Measurements from ENCODE around the gene SLC40A1.

Gene SLC40A1

GRCh38 chr2:189592353-189592984 lies 11.9 kb upstream of the SLC40A1 start:
- Histone ChIP-seq H3K9me3 (ENCODE audit: low read depth, low read length) (no peaks in the 10 kb centered on the region), H3K9ac (ENCODE audit: insufficient read length) (no peak overlapping the region), H3K4me3 (no peak overlapping the region), H3K36me3 (ENCODE audit: insufficient read depth, low read length) (no peaks in the 10 kb centered on the region), H3K27ac (no peak overlapping the region)
- DNase-seq (ENCODE audit: low read depth, low spot score): no peak
- no peak for TF ChIP-seq EZH2 (IDR thresholded peaks at IDR 0.05)
- TF ChIP-seq POLR2AphosphoS5 (IDR thresholded peaks at IDR 0.05; ENCODE audit: borderline replicate concordance, low read depth, low read length): no peak
- TF ChIP-seq FOXP2 (optimal IDR thresholded peaks at IDR 0.05; ENCODE audit: control extremely low read depth, extremely low read length, insufficient read depth): no peak

GRCh38 chr2:189587780-189588179 lies 7.2 kb upstream of the SLC40A1 start:
- Histone ChIP-seq H3K27ac (no peak overlapping the region), H3K9ac (ENCODE audit: insufficient read length) (no peak overlapping the region), H3K4me3 (no peak overlapping the region), H3K36me3 (ENCODE audit: insufficient read depth, low read length) (no peaks in the 10 kb centered on the region), H3K9me3 (ENCODE audit: low read depth, low read length) (no peaks in the 10 kb centered on the region)
- TF ChIP-seq POLR2AphosphoS5 (IDR thresholded peaks at IDR 0.05; ENCODE audit: borderline replicate concordance, low read depth, low read length) (no peak), EZH2 (IDR thresholded peaks at IDR 0.05) (no peak), FOXP2 (optimal IDR thresholded peaks at IDR 0.05; ENCODE audit: control extremely low read depth, extremely low read length, insufficient read depth) (no peak)
- DNase-seq (ENCODE audit: low read depth, low spot score): no peak

GRCh38 chr2:189585226-189585756 lies 4.7 kb upstream of the SLC40A1 start:
- Histone ChIP-seq H3K9ac (ENCODE audit: insufficient read length) (no peak overlapping the region), H3K9me3 (ENCODE audit: low read depth, low read length) (no peaks in the 10 kb centered on the region), H3K27ac (no peak overlapping the region), H3K4me3 (no peak overlapping the region), H3K36me3 (ENCODE audit: insufficient read depth, low read length) (no peaks in the 10 kb centered on the region)
- TF ChIP-seq FOXP2 (optimal IDR thresholded peaks at IDR 0.05; ENCODE audit: control extremely low read depth, extremely low read length, insufficient read depth) (no peak), POLR2AphosphoS5 (IDR thresholded peaks at IDR 0.05; ENCODE audit: borderline replicate concordance, low read depth, low read length) (no peak), EZH2 (IDR thresholded peaks at IDR 0.05) (no peak)
- no peak for DNase-seq (ENCODE audit: low read depth, low spot score)

GRCh38 chr2:189584686-189585085 lies 4.1 kb upstream of the SLC40A1 start:
- no peak for DNase-seq (ENCODE audit: low read depth, low spot score)
- H3K4me3 ChIP-seq: no peak overlapping the region
- no peaks in the 10 kb centered on the region for H3K36me3 ChIP-seq (ENCODE audit: insufficient read depth, low read length)
- no peaks in the 10 kb centered on the region for H3K9me3 ChIP-seq (ENCODE audit: low read depth, low read length)
- no peak overlapping the region for H3K9ac ChIP-seq (ENCODE audit: insufficient read length)
- no peak for TF ChIP-seq POLR2AphosphoS5 (IDR thresholded peaks at IDR 0.05; ENCODE audit: borderline replicate concordance, low read depth, low read length)
- TF ChIP-seq EZH2 (IDR thresholded peaks at IDR 0.05): no peak
- TF ChIP-seq FOXP2 (optimal IDR thresholded peaks at IDR 0.05; ENCODE audit: control extremely low read depth, extremely low read length, insufficient read depth): no peak
- no peak overlapping the region for H3K27ac ChIP-seq

- Histone ChIP-seq H3K9me3 (ENCODE audit: low read depth, low read length) (no peaks in the 10 kb centered on the region), H3K9ac (ENCODE audit: insufficient read length) (no peak overlapping the region), H3K36me3 (ENCODE audit: insufficient read depth, low read length) (no peaks in the 10 kb centered on the region), H3K27ac (no peak overlapping the region), H3K4me3 (no peak overlapping the region)
- TF ChIP-seq FOXP2 (optimal IDR thresholded peaks at IDR 0.05; ENCODE audit: control extremely low read depth, extremely low read length, insufficient read depth) (no peak), POLR2AphosphoS5 (IDR thresholded peaks at IDR 0.05; ENCODE audit: borderline replicate concordance, low read depth, low read length) (no peak), EZH2 (IDR thresholded peaks at IDR 0.05) (no peak)
- DNase-seq (ENCODE audit: low read depth, low spot score): no peak
These were observed 2.9 kb upstream of the SLC40A1 start for GRCh38 chr2:189583227-189584198.

- Histone ChIP-seq H3K27ac (no peak overlapping the region), H3K9me3 (ENCODE audit: low read depth, low read length) (no peaks in the 10 kb centered on the region), H3K9ac (ENCODE audit: insufficient read length) (no peak overlapping the region), H3K36me3 (ENCODE audit: insufficient read depth, low read length) (no peaks in the 10 kb centered on the region), H3K4me3 (no peak overlapping the region)
- no peak for DNase-seq (ENCODE audit: low read depth, low spot score)
- no peak for TF ChIP-seq EZH2 (IDR thresholded peaks at IDR 0.05)
- no peak for TF ChIP-seq FOXP2 (optimal IDR thresholded peaks at IDR 0.05; ENCODE audit: control extremely low read depth, extremely low read length, insufficient read depth)
- no peak for TF ChIP-seq POLR2AphosphoS5 (IDR thresholded peaks at IDR 0.05; ENCODE audit: borderline replicate concordance, low read depth, low read length)
These were observed 2.2 kb upstream of the SLC40A1 start for GRCh38 chr2:189582809-189583192.

- DNase-seq (ENCODE audit: low read depth, low spot score): no peak
- Histone ChIP-seq H3K27ac (no peak overlapping the region), H3K36me3 (ENCODE audit: insufficient read depth, low read length) (no peaks in the 10 kb centered on the region), H3K9ac (ENCODE audit: insufficient read length) (no peak overlapping the region), H3K9me3 (ENCODE audit: low read depth, low read length) (no peaks in the 10 kb centered on the region), H3K4me3 (no peak overlapping the region)
- TF ChIP-seq POLR2AphosphoS5 (IDR thresholded peaks at IDR 0.05; ENCODE audit: borderline replicate concordance, low read depth, low read length) (no peak), EZH2 (IDR thresholded peaks at IDR 0.05) (no peak), FOXP2 (optimal IDR thresholded peaks at IDR 0.05; ENCODE audit: control extremely low read depth, extremely low read length, insufficient read depth) (no peak)
These were observed 1.7 kb upstream of the SLC40A1 start for GRCh38 chr2:189582140-189582808.
